SK-N-SH (cell line): Measurements from ENCODE around the gene CRB1. TPM values are rescaled to one million over a fixed set of nuclear protein-coding genes. Genes with fewer than 3 reads are reported as not detected.

ENCODE experiments used
- CTCF ChIA-PET: fragments of 300-600, 350-600 bp; formaldehyde crosslinking; extraction: SDS; loops from one replicate; lab custom pipeline; 2021; lab: Yijun Ruan, JAX
- POLR2A ChIA-PET: fragments of 350-600 bp; sonication (Branson Sonifier 250); formaldehyde crosslinking; extraction: SDS; loops from one replicate; lab custom pipeline; 2020; ENCODE audit warnings: antibody characterized with exemption, inconsistent platforms; lab: Yijun Ruan, JAX
- DNase-seq: peaks from one replicate; pipeline ENCODE4 v3.0.0; 2012
- H2AFZ ChIP-seq: fragments of 200-600 bp; sonication (generic); 2 replicates; pipeline ENCODE4 v1.8.1; 2016; ENCODE audit warnings: antibody characterized with exemption, mild to moderate bottlenecking, low read depth
- H3F3A ChIP-seq: fragments of 200-600 bp; sonication (generic); replicated peaks from 2 replicates; pipeline ENCODE3; 2016; ENCODE audit warnings: antibody characterized with exemption, mild to moderate bottlenecking; ENCODE audit not compliant: insufficient read depth
- H3K27ac ChIP-seq, 2 experiments: fragments of 200-500 bp in 1 of 2; fragments of 200-600 bp in 1 of 2; sonication (Bioruptor generic) in 1 of 2; sonication (generic), shearing (Covaris generic) in 1 of 2; 2 replicates each; pipeline versions ENCODE4 v1.5.1 to v1.6.1; 2014 to 2016; ENCODE audit warnings: low read depth in 2 of 2, inconsistent platforms in 1 of 2, low read length in 1 of 2, mild to moderate bottlenecking in 1 of 2, mixed read lengths in 1 of 2
- H3K27me3 ChIP-seq: fragments of 200-600 bp; sonication (generic), shearing (Covaris generic); 2 replicates; pipeline ENCODE4 v1.6.1; 2016; ENCODE audit warnings: mixed run types; ENCODE audit not compliant: insufficient read depth
- H3K36me3 ChIP-seq, 2 experiments: fragments of 200-500 bp in 1 of 2; fragments of 200-600 bp in 1 of 2; sonication (Bioruptor generic) in 1 of 2; sonication (generic) in 1 of 2; replicated peaks in 1 of 2; 2 replicates each; pipeline versions ENCODE3 to v1.5.1; 2014 to 2016; ENCODE audit warnings: low read length in 1 of 2, mild to moderate bottlenecking in 1 of 2; ENCODE audit not compliant: insufficient read depth in 2 of 2, control insufficient read depth in 1 of 2
- H3K4me1 ChIP-seq, 2 experiments: fragments of 200-500 bp in 1 of 2; fragments of 200-600 bp in 1 of 2; sonication (Bioruptor generic) in 1 of 2; sonication (generic), shearing (Covaris generic) in 1 of 2; 2 replicates each; pipeline versions ENCODE4 v1.5.1 to v1.6.1; 2014 to 2016; ENCODE audit warnings: low read depth in 1 of 2, low read length in 1 of 2, mixed run types in 1 of 2; ENCODE audit not compliant: insufficient read depth in 2 of 2, control insufficient read depth in 1 of 2
- H3K4me2 ChIP-seq: fragments of 200-600 bp; sonication (generic), shearing (Covaris generic); 2 replicates; pipeline ENCODE4 v1.6.1; 2017; ENCODE audit warnings: mixed run types
- H3K4me3 ChIP-seq, 2 experiments: fragments of 200-500 bp in 1 of 2; fragments of 200-600 bp in 1 of 2; sonication (Bioruptor generic) in 1 of 2; sonication (generic), shearing (Covaris generic) in 1 of 2; 2 replicates each; pipeline versions ENCODE4 v1.5.1 to v1.8.1; 2014 to 2016; ENCODE audit warnings: low read depth in 2 of 2, inconsistent platforms in 1 of 2, low read length in 1 of 2, mild to moderate bottlenecking in 1 of 2, mixed read lengths in 1 of 2, moderate library complexity in 1 of 2
- H3K79me2 ChIP-seq: fragments of 200-600 bp; sonication (generic); 2 replicates; pipeline ENCODE4 v1.8.1; 2017; ENCODE audit warnings: mild to moderate bottlenecking; ENCODE audit not compliant: insufficient read depth
- H3K9ac ChIP-seq: fragments of 200-600 bp; sonication (generic); 2 replicates; pipeline ENCODE4 v1.6.1; 2017; ENCODE audit warnings: mixed run types
- H3K9me2 ChIP-seq: fragments of 200-600 bp; sonication (generic); 2 replicates; pipeline ENCODE4 v1.6.1; 2017; ENCODE audit warnings: mixed run types
- H3K9me3 ChIP-seq: fragments of 200-600 bp; sonication (generic); 2 replicates; pipeline ENCODE4 v1.6.1; 2017; ENCODE audit warnings: mixed run types, mild to moderate bottlenecking, moderate library complexity
- H4K20me1 ChIP-seq: fragments of 200-600 bp; sonication (generic); 2 replicates; pipeline ENCODE4 v1.6.1; 2017; ENCODE audit warnings: mild to moderate bottlenecking, mixed run types; ENCODE audit not compliant: insufficient read depth
- EZH2phosphoT487 ChIP-seq: fragments of 200-600 bp; sonication (generic); IDR thresholded peaks from 2 replicates; pipeline ENCODE4 v1.6.1; 2017; ENCODE audit warnings: low read depth, mixed run types, mild to moderate bottlenecking, antibody characterized with exemption, moderate library complexity, borderline replicate concordance
- FOXJ3 ChIP-seq: sonication (generic); formaldehyde crosslinking; IDR thresholded peaks from 2 replicates; pipeline ENCODE4 v1.5.1; 2020; ENCODE audit warnings: mild to moderate bottlenecking, missing genetic modification reagents
- JUND ChIP-seq: IDR thresholded peaks from 2 replicates; pipeline ENCODE4 v1.4.0; 2012
- NRF1 ChIP-seq: IDR thresholded peaks from 2 replicates; pipeline ENCODE4 v1.6.1; 2012; ENCODE audit warnings: low read depth, mild to moderate bottlenecking, low read length
- RAD21 ChIP-seq: IDR thresholded peaks from 2 replicates; pipeline ENCODE4 v1.6.1; 2012; ENCODE audit warnings: mild to moderate bottlenecking, low read length
- TAF1 ChIP-seq: IDR thresholded peaks from 2 replicates; pipeline ENCODE4 v1.6.1; 2012; ENCODE audit warnings: low read depth, mild to moderate bottlenecking, low read length, moderate library complexity, borderline replicate concordance
- WGBS: methylation state at CpG from one replicate; pipeline ENCODE4 v1.1.6; 2017; ENCODE audit warnings: low lambda C conversion rate; 5-methylcytosine and 5-hydroxymethylcytosine counted together
- polyA plus RNA-seq, 3 experiments: library from polyadenylated mRNA; depleted of rRNA; stranded (reverse); fragments of >200 nt; gene quantifications; 2 replicates each; pipeline ENCODE4 v1.2.3, GENCODE V29; 2012
- TF ChIP-seq, protein P1 (sequence below): fragments of 200-600 bp; sonication (generic); IDR thresholded peaks from 2 replicates; pipeline ENCODE4 v1.6.1; 2017; ENCODE audit warnings: antibody characterized with exemption, mild to moderate bottlenecking, moderate library complexity
- TF ChIP-seq, protein P2 (sequence below): IDR thresholded peaks from 2 replicates; pipeline ENCODE4 v1.4.0; 2012; ENCODE audit warnings: low read depth
- TF ChIP-seq, protein P3 (sequence below): IDR thresholded peaks from 2 replicates; pipeline ENCODE4 v1.6.1; 2012; ENCODE audit warnings: mild to moderate bottlenecking, low read depth, low read length, moderate library complexity

The CRB1 gene
- polyA plus RNA-seq, 1 of the 3 experiments (the other 2 are of a cell fraction) = 0.13 TPM

DNA sequence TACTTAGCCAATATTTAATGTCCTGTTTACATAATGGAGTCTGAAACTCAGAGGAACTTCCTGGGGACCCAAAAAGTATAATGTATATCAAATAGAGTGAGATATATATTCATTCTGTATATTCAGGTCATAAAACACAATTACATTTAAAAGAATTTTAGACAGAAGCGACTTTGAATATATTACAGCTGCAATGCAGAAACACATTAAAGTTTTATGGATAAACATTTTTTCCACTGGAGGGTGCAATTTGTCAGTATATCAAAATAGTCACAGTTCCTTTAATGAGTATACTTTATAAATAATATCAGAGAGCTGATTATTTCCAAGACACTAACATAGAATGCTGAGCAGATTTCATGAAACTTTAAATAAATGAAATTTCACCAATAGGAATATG, 43.9 kb upstream of the CRB1 start:
- no peaks in the 10 kb centered on the region for H3K27me3 ChIP-seq
- TF ChIP-seq, protein P1, sequence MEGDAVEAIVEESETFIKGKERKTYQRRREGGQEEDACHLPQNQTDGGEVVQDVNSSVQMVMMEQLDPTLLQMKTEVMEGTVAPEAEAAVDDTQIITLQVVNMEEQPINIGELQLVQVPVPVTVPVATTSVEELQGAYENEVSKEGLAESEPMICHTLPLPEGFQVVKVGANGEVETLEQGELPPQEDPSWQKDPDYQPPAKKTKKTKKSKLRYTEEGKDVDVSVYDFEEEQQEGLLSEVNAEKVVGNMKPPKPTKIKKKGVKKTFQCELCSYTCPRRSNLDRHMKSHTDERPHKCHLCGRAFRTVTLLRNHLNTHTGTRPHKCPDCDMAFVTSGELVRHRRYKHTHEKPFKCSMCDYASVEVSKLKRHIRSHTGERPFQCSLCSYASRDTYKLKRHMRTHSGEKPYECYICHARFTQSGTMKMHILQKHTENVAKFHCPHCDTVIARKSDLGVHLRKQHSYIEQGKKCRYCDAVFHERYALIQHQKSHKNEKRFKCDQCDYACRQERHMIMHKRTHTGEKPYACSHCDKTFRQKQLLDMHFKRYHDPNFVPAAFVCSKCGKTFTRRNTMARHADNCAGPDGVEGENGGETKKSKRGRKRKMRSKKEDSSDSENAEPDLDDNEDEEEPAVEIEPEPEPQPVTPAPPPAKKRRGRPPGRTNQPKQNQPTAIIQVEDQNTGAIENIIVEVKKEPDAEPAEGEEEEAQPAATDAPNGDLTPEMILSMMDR = peak; percentile 63
- TF ChIP-seq RAD21 = peak; percentile 52
- TF ChIP-seq, protein P2, sequence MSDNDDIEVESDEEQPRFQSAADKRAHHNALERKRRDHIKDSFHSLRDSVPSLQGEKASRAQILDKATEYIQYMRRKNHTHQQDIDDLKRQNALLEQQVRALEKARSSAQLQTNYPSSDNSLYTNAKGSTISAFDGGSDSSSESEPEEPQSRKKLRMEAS = no peak
- TF ChIP-seq, all 33 proteins: peak for 2
- Histone ChIP-seq H3K9me2 (no peaks in the 10 kb centered on the region), H3K9ac (no peak overlapping the region), H3K27ac (no peak overlapping the region), H3F3A (no peaks in the 10 kb centered on the region), H3K4me1 (peaks cover 0 to 10% of the 10 kb centered on the region in 2 experiments; a peak in 2 of 4 replicates), H3K9me3 (no peaks in the 10 kb centered on the region), H3K36me3 (no peaks in the 10 kb centered on the region), H2AFZ (no peak overlapping the region; the same call in 1 of the 2 replicates), H4K20me1 (no peaks in the 10 kb centered on the region), H3K79me2 (no peaks in the 10 kb centered on the region), H3K4me2 (no peak overlapping the region), H3K4me3 (no peak overlapping the region)
- ChIA-PET POLR2A (no interaction called here), CTCF (interaction anchor here (0.8 to 3.7 kb wide), 10 partner anchors 11 to 149 kb away, joined by 3 to 34 read pairs (median 6); no protein-coding TSS in a partner anchor)
- WGBS = 86% methylated on average over 1 of the region's 1 CpG
- DNase-seq = peak; percentile 13

DNA sequence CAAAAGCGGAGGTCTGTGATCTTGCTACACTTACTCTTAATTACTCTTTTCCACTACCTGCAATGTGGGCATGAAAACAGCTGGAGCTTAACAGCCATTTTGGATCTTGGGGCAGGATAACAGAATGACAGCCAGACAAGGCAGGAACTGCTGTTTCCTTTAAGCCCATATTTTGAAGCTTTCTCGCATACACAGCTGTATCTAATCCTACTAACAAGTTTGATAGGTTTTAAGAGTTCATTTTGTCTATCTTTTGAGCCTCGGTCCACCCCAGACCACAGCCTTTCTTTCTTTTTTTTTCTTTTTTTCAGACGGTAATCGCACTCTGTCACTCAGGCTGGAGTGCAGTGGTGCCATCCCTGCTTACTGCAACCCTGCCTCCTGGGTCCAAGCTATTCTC, 42.4 kb upstream of the CRB1 start:
- Histone ChIP-seq H4K20me1 (no peaks in the 10 kb centered on the region), H3K27ac (0 out of 4 replicates have a peak overlapping the region, but pooled peaks of 1 of the 2 experiments have one; percentile 7), H2AFZ (no peak overlapping the region), H3K4me3 (no peak overlapping the region), H3K9me3 (no peaks in the 10 kb centered on the region), H3F3A (no peaks in the 10 kb centered on the region), H3K4me2 (no peak overlapping the region), H3K27me3 (no peaks in the 10 kb centered on the region), H3K9ac (no peak overlapping the region), H3K9me2 (no peaks in the 10 kb centered on the region), H3K36me3 (no peaks in the 10 kb centered on the region), H3K4me1 (peaks cover 0 to 10% of the 10 kb centered on the region in 2 experiments; a peak in 2 of 4 replicates), H3K79me2 (no peaks in the 10 kb centered on the region)
- WGBS = 52% methylated on average over 5 of the region's 5 CpGs
- ChIA-PET CTCF (interaction anchor here (2.5 to 3.7 kb wide), 4 partner anchors 19 to 132 kb away, joined by 9 to 34 read pairs (median 13); no protein-coding TSS in a partner anchor), POLR2A (no interaction called here)
- TF ChIP-seq, protein P3, sequence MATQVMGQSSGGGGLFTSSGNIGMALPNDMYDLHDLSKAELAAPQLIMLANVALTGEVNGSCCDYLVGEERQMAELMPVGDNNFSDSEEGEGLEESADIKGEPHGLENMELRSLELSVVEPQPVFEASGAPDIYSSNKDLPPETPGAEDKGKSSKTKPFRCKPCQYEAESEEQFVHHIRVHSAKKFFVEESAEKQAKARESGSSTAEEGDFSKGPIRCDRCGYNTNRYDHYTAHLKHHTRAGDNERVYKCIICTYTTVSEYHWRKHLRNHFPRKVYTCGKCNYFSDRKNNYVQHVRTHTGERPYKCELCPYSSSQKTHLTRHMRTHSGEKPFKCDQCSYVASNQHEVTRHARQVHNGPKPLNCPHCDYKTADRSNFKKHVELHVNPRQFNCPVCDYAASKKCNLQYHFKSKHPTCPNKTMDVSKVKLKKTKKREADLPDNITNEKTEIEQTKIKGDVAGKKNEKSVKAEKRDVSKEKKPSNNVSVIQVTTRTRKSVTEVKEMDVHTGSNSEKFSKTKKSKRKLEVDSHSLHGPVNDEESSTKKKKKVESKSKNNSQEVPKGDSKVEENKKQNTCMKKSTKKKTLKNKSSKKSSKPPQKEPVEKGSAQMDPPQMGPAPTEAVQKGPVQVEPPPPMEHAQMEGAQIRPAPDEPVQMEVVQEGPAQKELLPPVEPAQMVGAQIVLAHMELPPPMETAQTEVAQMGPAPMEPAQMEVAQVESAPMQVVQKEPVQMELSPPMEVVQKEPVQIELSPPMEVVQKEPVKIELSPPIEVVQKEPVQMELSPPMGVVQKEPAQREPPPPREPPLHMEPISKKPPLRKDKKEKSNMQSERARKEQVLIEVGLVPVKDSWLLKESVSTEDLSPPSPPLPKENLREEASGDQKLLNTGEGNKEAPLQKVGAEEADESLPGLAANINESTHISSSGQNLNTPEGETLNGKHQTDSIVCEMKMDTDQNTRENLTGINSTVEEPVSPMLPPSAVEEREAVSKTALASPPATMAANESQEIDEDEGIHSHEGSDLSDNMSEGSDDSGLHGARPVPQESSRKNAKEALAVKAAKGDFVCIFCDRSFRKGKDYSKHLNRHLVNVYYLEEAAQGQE = no peak
- TF ChIP-seq FOXJ3 (CRISPR knock-in tag) = no peak
- TF ChIP-seq EZH2phosphoT487 = no peak
- TF ChIP-seq TAF1 = no peak
- TF ChIP-seq NRF1 = no peak
- no peak for TF ChIP-seq JUND
- DNase-seq = peak; percentile 30
